ENCODE measurements around the gene GALNT5.

DNA sequence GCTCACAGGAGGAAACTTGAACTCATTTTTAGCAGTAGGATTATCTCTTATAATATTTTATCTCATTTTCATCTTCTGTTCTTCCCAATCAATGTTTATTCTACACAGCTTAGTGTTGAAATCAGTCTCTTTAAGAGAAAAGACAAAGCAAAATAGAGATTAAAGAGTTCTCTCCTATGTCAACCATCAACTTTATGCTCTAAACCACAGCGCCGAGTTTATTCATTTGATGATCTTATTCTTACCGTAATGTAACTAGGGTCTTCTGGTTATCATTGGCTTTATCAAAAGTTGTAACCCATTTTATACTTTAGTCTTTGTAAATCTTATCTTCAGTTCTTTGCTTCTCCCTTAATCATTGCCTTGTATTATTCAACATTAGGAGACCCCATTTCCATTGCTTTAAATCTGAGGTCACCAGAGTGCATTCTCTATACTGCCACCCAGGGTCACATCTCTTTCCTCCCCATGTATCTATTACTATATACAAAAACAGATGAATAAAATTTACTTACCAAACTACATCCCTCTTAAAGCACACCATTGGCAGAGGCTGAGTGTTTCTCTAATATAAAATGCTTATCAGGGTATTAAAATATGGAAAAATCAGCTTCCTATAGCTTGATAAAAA, 90.9 kb downstream of the GALNT5 start:
- TF ChIP-seq POLR2A (IDR thresholded peaks at IDR 0.05; ENCODE audit: low read depth, low read length) (no peak), SPI1 (IDR thresholded peaks at IDR 0.05; ENCODE audit: low read depth, low read length) (no peak), POLR2AphosphoS5 (IDR thresholded peaks at IDR 0.05; ENCODE audit: low read depth, low read length) (no peak), TAF1 (IDR thresholded peaks at IDR 0.05; ENCODE audit: low read depth, low read length) (no peak)
